ENCODE results near the gene CHRNA5.

CHRNA5 gene

DNA sequence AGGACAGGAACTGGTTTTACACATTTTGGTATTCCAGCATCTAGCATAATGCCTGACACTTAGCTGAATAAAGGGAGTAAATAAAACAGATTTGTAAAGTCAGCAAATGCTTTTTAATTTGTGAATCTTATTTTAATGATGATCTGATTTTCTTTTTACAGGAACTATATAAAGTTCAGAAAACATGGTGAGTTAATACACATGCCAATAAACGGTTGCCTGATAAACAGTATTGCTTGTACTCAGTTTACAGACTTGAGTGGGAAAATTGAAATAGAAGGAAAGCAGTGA lies 23.6 kb upstream of the CHRNA5 start:
- no peak overlapping the region for H3K14ac ChIP-seq (ENCODE audit: low read length in 2 of 2)
- H3K79me1 ChIP-seq (replicated peaks; ENCODE audit: low read length, poor library complexity, severe bottlenecking): peaks cover 13% of the 10 kb centered on the region
- no peak overlapping the region for H3K18ac ChIP-seq (ENCODE audit: low read depth in 1 of 2, low read length in 2 of 2)
- WGBS: 100% methylated on average over 1 of the region's 1 CpG
- no peak overlapping the region for H4K8ac ChIP-seq (ENCODE audit: low read length)
- no peak overlapping the region for H2BK15ac ChIP-seq (ENCODE audit: low read depth, poor library complexity, severe bottlenecking)
- H3K4ac ChIP-seq (ENCODE audit: low read depth in 1 of 2, low read length in 2 of 2): no peak overlapping the region
- no peak for DNase-seq
- H2BK5ac ChIP-seq (ENCODE audit: low read depth, low read length, poor library complexity, severe bottlenecking): no peak overlapping the region
- no peaks in the 10 kb centered on the region for H3K9me3 ChIP-seq (ENCODE audit: control insufficient read depth, low read length)
- no peak overlapping the region for H2AFZ ChIP-seq (ENCODE audit: low read depth, low read length)
- H3K4me1 ChIP-seq (ENCODE audit: control insufficient read depth, insufficient read depth, low read depth, low read length): peaks cover 3% of the 10 kb centered on the region
- H3K4me3 ChIP-seq (ENCODE audit: insufficient read depth in 1 of 2, low read depth in 1 of 2, low read length in 2 of 2): peak overlapping the region in 1 of 2 experiments; percentile 97
- peaks cover 12 to 49% of the 10 kb centered on the region in 2 experiments for H3K36me3 ChIP-seq (ENCODE audit: control insufficient read depth in 1 of 2, insufficient read depth in 2 of 2, low read depth in 1 of 2, low read length in 2 of 2)
- H3K27me3 ChIP-seq (ENCODE audit: control insufficient read depth in 1 of 2, insufficient read depth in 1 of 2, low read length in 2 of 2): no peaks in the 10 kb centered on the region
- H3K9ac ChIP-seq (ENCODE audit: low read length): peak overlapping the region; percentile 98
- peak overlapping the region; percentile 96 for H3K4me2 ChIP-seq (ENCODE audit: low read length, poor library complexity, severe bottlenecking)
- no peak overlapping the region for H2AK5ac ChIP-seq (ENCODE audit: low read length, severe bottlenecking)
- H3K27ac ChIP-seq (ENCODE audit: low read length, poor library complexity, severe bottlenecking): no peak overlapping the region
- no peak overlapping the region for H3K23ac ChIP-seq (ENCODE audit: low read length in 2 of 2)
- H2BK120ac ChIP-seq (ENCODE audit: low read depth, low read length): no peak overlapping the region
- H2BK12ac ChIP-seq (ENCODE audit: low read length in 2 of 2): no peak overlapping the region
- H4K91ac ChIP-seq (ENCODE audit: low read length): no peak overlapping the region

DNA sequence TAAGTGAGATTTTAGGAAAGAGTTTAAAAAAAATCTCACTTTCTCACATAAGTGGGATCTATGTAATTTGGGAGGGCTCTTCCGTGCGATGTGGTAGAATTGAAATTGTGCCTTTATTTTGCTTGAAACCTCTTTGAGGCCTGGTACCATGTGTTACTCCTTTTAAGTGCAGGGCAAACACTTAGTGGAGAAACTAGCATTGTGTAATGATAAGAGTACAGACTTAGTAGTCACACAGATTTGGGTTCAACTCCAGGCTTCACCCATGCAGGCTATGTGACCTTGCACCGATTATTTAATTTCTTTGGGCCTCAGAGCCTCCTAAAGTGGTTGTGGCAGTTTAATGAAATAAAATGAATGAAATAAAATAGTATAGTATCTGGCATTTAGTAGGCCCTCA lies 22.7 kb upstream of the CHRNA5 start:
- Histone ChIP-seq H2BK5ac (ENCODE audit: low read depth, low read length, poor library complexity, severe bottlenecking) (no peak overlapping the region), H2AK5ac (ENCODE audit: low read length, severe bottlenecking) (no peak overlapping the region), H3K4me1 (ENCODE audit: control insufficient read depth, insufficient read depth, low read depth, low read length) (peaks cover 3% of the 10 kb centered on the region), H3K27ac (ENCODE audit: low read length, poor library complexity, severe bottlenecking) (no peak overlapping the region), H3K14ac (ENCODE audit: low read length in 2 of 2) (no peak overlapping the region), H3K23ac (ENCODE audit: low read length in 2 of 2) (no peak overlapping the region), H3K18ac (ENCODE audit: low read depth in 1 of 2, low read length in 2 of 2) (no peak overlapping the region), H2BK120ac (ENCODE audit: low read depth, low read length) (no peak overlapping the region), H3K4me2 (ENCODE audit: low read length, poor library complexity, severe bottlenecking) (no peak overlapping the region), H3K9me3 (ENCODE audit: control insufficient read depth, low read length) (no peaks in the 10 kb centered on the region), H3K36me3 (ENCODE audit: control insufficient read depth in 1 of 2, insufficient read depth in 2 of 2, low read depth in 1 of 2, low read length in 2 of 2) (peaks cover 18 to 58% of the 10 kb centered on the region in 2 experiments), H3K79me1 (replicated peaks; ENCODE audit: low read length, poor library complexity, severe bottlenecking) (peaks cover 13% of the 10 kb centered on the region), H2AFZ (ENCODE audit: low read depth, low read length) (no peak overlapping the region), H3K4me3 (ENCODE audit: insufficient read depth in 1 of 2, low read depth in 1 of 2, low read length in 2 of 2) (peak overlapping the region in 1 of 2 experiments; percentile 97), H4K8ac (ENCODE audit: low read length) (no peak overlapping the region), H2BK12ac (ENCODE audit: low read length in 2 of 2) (no peak overlapping the region), H2BK15ac (ENCODE audit: low read depth, poor library complexity, severe bottlenecking) (no peak overlapping the region), H3K27me3 (ENCODE audit: control insufficient read depth in 1 of 2, insufficient read depth in 1 of 2, low read length in 2 of 2) (no peaks in the 10 kb centered on the region), H4K91ac (ENCODE audit: low read length) (no peak overlapping the region), H3K9ac (ENCODE audit: low read length) (peak overlapping the region; percentile 98), H3K4ac (ENCODE audit: low read depth in 1 of 2, low read length in 2 of 2) (no peak overlapping the region)
- WGBS: over 99% methylated on average over 3 of the region's 3 CpGs
- no peak for DNase-seq

GRCh38 chr15:78550194-78550593 lies 15.1 kb upstream of the CHRNA5 start:
- peaks cover 2% of the 10 kb centered on the region for H3K79me1 ChIP-seq (replicated peaks; ENCODE audit: low read length, poor library complexity, severe bottlenecking)
- DNase-seq: no peak
- no peak overlapping the region for H2BK15ac ChIP-seq (ENCODE audit: low read depth, poor library complexity, severe bottlenecking)
- no peak overlapping the region for H2BK12ac ChIP-seq (ENCODE audit: low read length in 2 of 2)
- H3K4me2 ChIP-seq (ENCODE audit: low read length, poor library complexity, severe bottlenecking): no peak overlapping the region
- H3K14ac ChIP-seq (ENCODE audit: low read length in 2 of 2): no peak overlapping the region
- 78% methylated on average over 6 of the region's 6 CpGs for WGBS
- no peak overlapping the region for H3K4ac ChIP-seq (ENCODE audit: low read depth in 1 of 2, low read length in 2 of 2)
- H2BK5ac ChIP-seq (ENCODE audit: low read depth, low read length, poor library complexity, severe bottlenecking): no peak overlapping the region
- H2BK120ac ChIP-seq (ENCODE audit: low read depth, low read length): no peak overlapping the region
- H2AFZ ChIP-seq (ENCODE audit: low read depth, low read length): no peak overlapping the region
- H3K27me3 ChIP-seq (ENCODE audit: control insufficient read depth in 1 of 2, insufficient read depth in 1 of 2, low read length in 2 of 2): no peaks in the 10 kb centered on the region
- H3K18ac ChIP-seq (ENCODE audit: low read depth in 1 of 2, low read length in 2 of 2): no peak overlapping the region
- H3K4me3 ChIP-seq (ENCODE audit: insufficient read depth in 1 of 2, low read depth in 1 of 2, low read length in 2 of 2): no peak overlapping the region
- no peaks in the 10 kb centered on the region for H3K4me1 ChIP-seq (ENCODE audit: control insufficient read depth, insufficient read depth, low read depth, low read length)
- no peak overlapping the region for H4K8ac ChIP-seq (ENCODE audit: low read length)
- H2AK5ac ChIP-seq (ENCODE audit: low read length, severe bottlenecking): no peak overlapping the region
- peaks cover 27 to 60% of the 10 kb centered on the region in 2 experiments for H3K36me3 ChIP-seq (ENCODE audit: control insufficient read depth in 1 of 2, insufficient read depth in 2 of 2, low read depth in 1 of 2, low read length in 2 of 2)
- H3K9ac ChIP-seq (ENCODE audit: low read length): no peak overlapping the region
- no peak overlapping the region for H3K27ac ChIP-seq (ENCODE audit: low read length, poor library complexity, severe bottlenecking)
- no peaks in the 10 kb centered on the region for H3K9me3 ChIP-seq (ENCODE audit: control insufficient read depth, low read length)
- no peak overlapping the region for H3K23ac ChIP-seq (ENCODE audit: low read length in 2 of 2)
- peak overlapping the region; percentile 59 for H4K91ac ChIP-seq (ENCODE audit: low read length)

DNA sequence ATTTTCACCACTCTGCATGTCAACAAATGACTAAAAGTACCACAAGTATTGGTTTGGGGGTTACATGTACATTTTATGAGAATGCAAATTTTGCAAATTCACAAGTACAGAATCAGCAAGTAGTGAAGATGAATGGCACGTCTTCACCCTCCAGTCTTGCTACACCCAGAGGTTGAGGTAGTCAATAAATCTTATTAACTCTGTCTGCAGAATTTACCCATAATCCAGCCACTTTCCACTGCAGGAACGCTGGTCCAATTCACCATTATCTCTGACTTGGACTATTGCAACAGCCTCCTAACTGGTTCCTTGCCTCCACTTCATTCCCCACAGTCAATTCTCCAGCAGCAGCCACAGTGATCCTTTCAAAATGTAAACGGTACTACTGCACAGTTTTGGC lies 14.5 kb upstream of the CHRNA5 start:
- Histone ChIP-seq H2BK15ac (ENCODE audit: low read depth, poor library complexity, severe bottlenecking) (no peak overlapping the region), H3K79me1 (replicated peaks; ENCODE audit: low read length, poor library complexity, severe bottlenecking) (peaks cover 2% of the 10 kb centered on the region), H2AK5ac (ENCODE audit: low read length, severe bottlenecking) (no peak overlapping the region), H2BK12ac (ENCODE audit: low read length in 2 of 2) (no peak overlapping the region), H4K8ac (ENCODE audit: low read length) (no peak overlapping the region), H3K9me3 (ENCODE audit: control insufficient read depth, low read length) (no peaks in the 10 kb centered on the region), H3K14ac (ENCODE audit: low read length in 2 of 2) (no peak overlapping the region), H3K4ac (ENCODE audit: low read depth in 1 of 2, low read length in 2 of 2) (no peak overlapping the region), H3K4me2 (ENCODE audit: low read length, poor library complexity, severe bottlenecking) (no peak overlapping the region), H3K18ac (ENCODE audit: low read depth in 1 of 2, low read length in 2 of 2) (no peak overlapping the region), H3K23ac (ENCODE audit: low read length in 2 of 2) (no peak overlapping the region), H3K9ac (ENCODE audit: low read length) (no peak overlapping the region), H3K4me3 (ENCODE audit: insufficient read depth in 1 of 2, low read depth in 1 of 2, low read length in 2 of 2) (no peak overlapping the region), H2BK120ac (ENCODE audit: low read depth, low read length) (no peak overlapping the region), H2AFZ (ENCODE audit: low read depth, low read length) (no peak overlapping the region), H3K27me3 (ENCODE audit: control insufficient read depth in 1 of 2, insufficient read depth in 1 of 2, low read length in 2 of 2) (no peaks in the 10 kb centered on the region), H4K91ac (ENCODE audit: low read length) (no peak overlapping the region), H3K27ac (ENCODE audit: low read length, poor library complexity, severe bottlenecking) (no peak overlapping the region), H2BK5ac (ENCODE audit: low read depth, low read length, poor library complexity, severe bottlenecking) (no peak overlapping the region), H3K4me1 (ENCODE audit: control insufficient read depth, insufficient read depth, low read depth, low read length) (no peaks in the 10 kb centered on the region), H3K36me3 (ENCODE audit: control insufficient read depth in 1 of 2, insufficient read depth in 2 of 2, low read depth in 1 of 2, low read length in 2 of 2) (peaks cover 27 to 54% of the 10 kb centered on the region in 2 experiments)
- DNase-seq: no peak
- WGBS: 94% methylated on average over 3 of the region's 3 CpGs

Measured in mesenchymal stem cell (in vitro differentiated cells and primary cell).